ENCODE results near the gene RILPL2.
"Not testable (repeated sequence)": the region's sequence is repeated elsewhere in the genome, so short reads cannot be mapped to it uniquely, and the experiment has no call there.

The RILPL2 gene

DNA sequence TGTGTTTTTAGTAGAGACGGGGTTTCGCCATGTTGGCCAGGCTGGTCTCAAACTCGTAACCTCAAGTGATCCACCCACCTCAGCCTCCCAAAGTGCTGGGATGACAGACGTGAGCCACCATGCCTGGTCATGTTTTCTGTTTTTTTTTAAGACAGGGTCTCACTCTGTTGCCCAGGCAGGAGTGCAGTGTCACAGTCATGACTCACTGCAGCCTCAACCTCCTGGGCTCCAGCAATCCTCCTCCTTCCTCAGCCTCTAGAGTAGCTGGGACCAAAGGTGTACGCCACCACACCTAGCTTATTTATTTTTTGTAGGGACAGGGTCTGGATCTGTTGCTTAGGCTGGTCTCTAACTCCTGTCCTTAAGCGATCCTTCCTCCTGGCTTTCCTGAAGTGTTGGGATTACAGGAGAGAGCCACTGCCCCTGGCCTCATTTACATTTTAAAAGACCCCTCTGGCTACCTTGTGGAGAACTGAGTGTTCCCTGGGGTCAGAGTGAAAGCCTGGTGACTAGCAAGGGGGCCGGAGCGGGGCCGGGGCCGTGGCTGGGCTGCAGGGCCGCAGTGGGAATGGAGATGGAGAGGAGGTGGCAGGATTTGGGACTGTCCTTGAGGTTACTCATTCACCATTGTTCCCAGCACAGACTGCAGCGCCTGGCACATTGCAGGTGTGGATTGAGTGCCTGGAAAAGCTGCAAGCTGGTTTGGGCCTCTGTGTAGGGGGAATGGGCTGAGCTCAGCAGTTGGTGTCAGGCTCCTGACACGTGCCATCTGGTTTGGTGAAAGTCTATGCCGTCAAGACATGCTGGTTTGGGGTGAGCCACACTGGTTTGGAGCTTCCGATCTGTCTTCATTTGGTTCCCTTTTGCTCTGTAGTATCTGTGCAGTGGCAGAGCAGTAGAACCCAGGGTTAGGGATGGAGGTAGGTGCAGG lies 34.5 kb downstream of the RILPL2 start:
- no peak for DNase-seq

- no peak for DNase-seq
Observed at GRCh38 chr12:123399255-123399617, 37.2 kb downstream of the RILPL2 start.

- DNase-seq, result peak; percentile 59
Observed at GRCh38 chr12:123398550-123399254, 37.8 kb downstream of the RILPL2 start.

GRCh38 chr12:123398177-123398549 lies 38.3 kb downstream of the RILPL2 start:
- no peak for DNase-seq

- DNase-seq, result no peak
Observed at GRCh38 chr12:123397400-123397799, 39.1 kb downstream of the RILPL2 start.

DNA sequence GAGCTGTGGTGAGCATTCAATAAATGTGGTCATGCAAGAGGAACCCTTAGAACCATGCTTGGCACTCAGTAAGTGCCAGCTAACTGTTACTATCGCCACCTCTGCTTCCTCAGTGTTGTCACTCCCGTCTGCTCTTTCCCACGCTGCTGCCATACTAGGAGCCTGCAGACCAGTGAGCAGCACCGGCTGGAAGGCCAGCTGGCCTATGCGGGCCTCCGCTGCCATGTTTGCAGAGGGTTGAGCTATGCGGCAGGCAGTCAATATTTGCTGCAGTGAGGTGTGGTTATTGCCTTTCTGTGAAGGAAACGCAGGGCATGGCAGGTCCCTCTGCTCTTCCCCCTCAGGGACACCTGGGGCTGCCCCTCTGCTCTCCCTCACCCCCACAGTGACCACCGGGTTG lies 39.5 kb downstream of the RILPL2 start:
- no peak for DNase-seq

DNA sequence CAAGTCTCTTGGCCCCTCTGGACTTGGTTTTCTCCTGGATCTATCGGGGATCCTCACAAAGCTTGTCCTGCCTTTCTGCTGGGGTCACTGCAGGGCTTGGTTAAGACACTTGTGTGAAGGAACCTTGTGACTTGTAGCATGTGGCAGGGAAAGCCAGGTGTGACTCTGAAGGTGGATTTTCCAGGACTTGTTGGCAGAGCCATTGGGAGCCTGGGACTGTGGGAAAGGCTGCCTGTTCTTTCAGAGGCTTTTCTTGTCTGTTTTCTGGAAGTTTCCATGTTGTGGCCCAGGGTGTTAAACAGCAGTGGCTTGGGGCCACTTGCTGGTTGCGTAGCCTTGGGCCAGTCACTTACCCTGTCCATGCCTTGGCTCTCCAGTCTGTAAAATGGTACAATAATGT lies 39.9 kb downstream of the RILPL2 start:
- no peak for DNase-seq

GRCh38 chr12:123395236-123395635 lies 41.2 kb downstream of the RILPL2 start:
- no peak for DNase-seq

DNA sequence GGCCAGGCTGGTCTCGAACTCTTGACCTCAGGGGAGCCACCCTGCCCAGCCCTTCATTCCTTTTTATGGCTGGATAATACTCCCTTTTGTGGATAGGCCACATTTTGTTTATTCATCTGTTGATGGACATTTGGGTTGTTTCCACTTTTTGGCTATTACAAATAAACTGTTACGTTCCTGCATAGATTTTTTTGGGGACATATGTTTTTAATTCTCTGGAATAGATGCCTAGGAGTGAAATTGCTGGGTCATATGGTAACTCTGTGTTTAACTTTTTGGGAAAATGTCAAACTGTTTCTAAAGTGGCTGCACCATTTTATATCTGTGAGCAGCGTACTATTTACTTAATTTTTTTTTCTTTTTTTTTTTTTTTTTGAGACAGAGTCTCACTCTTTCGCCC lies 42.7 kb downstream of the RILPL2 start:
- DNase-seq, result no peak

DNA sequence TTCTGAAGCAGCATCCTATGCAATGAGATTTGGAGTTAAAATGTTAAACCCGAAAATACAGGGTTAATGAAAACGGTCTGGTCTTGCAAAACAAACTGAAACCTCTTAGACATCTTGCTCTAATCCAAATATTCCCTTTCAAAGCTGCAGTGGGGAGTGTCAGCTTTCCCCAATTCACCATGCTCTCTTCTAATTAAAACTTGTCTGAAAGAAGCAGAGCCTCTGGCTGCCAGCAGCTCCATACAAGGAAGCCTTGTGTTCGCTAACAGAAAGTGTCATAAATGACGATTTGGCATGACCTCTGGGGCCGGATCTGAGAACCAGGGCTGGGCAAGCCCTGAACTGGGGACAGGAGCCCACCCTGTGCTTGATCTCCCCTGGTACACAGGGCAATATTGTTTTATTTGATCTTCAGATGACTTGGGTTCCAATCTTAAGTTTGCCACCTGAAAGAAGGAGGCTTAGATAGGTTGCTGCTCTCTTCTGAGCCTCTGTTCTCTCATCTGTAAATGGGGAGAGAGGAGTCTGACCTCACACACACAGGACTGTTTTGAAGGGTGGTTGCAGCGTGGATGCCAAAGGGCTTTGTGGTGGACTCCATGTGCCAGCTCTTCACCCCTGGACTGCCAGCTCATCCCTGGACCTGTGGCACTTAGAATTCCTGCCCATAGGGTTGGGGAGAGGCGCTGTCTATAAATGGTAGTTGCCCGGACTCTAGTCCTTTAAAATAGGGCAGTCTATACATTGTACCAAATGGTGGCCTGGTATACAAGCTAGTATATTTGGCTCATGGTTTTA lies 44.7 kb downstream of the RILPL2 start:
- no peak for DNase-seq

DNA sequence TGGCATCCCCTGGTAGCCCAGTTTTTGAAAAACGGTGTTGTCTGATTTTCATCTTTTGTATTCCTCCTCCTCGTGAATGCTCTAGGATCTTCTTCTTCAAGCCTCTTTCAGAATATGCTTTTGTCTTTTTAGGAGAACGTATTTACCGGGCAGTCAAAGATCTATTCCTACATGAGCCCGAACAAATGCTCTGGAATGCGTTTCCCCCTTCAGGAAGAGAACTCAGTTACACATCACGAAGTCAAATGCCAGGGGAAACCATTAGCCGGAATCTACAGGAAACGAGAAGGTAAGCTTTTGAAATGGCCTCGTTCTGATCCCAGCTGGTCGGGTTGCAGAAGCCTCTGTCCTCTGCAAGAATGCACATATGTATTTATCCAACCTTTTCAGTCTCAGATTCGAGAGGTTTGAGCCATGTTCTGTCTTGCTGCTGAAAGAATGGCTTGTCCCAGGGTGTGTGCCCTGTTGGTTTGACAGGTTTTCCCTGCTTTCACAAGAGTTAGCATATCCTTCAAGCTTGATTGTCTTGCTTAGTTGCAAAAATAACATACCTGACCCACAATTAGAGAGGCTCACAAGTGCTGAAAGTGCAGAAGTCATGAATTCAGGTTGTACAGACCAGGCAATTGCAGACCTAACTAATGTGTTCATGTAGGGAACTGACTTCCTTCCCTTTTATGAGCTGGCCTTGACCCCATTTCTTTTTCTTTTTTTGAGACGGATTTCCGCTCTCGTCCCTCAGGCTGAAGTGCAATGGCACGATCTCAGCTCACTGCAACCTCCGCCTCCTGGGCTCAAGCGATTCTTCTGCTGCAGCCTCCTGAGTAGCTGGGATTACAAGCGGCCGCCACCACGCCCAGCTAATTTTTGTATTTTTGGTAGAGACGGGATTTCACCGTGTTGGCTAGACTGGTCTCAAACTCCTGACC lies 45.7 kb downstream of the RILPL2 start:
- no peak for DNase-seq

- DNase-seq, result peak; percentile 41
Observed at GRCh38 chr12:123389560-123390351, 46.7 kb downstream of the RILPL2 start.

DNA sequence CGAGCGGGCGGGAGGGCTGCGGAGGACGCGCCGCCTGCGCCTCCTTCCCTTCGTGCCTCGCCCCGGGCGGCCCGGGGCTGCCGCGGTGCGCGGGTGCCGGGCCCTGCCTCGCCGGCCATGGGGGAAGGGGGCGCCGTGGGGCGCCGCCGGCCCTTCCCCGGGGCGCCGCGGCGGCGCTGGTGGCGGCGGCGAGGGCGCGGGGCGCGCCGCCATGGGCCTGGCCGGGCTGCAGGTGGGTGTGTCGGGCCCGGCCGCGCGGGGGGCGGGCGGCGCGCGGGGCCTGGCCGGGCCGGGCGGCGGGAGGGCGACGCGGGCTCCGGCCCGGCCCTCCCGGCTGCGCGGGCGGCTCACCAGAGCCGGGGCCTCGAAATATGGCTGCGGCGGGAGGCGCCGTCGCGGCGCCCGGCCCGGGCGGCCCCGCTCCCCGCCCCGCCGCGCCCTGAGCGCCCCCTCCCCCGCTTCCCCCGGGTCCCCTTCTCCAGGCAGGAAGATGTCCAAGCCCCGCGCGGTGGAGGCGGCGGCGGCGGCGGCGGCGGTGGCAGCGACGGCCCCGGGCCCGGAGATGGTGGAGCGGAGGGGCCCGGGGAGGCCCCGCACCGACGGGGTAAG lies 47.4 kb downstream of the RILPL2 start:
- DNase-seq, result no peak

- peak; percentile 92 for DNase-seq
Observed at GRCh38 chr12:123388177-123388950, 48.1 kb downstream of the RILPL2 start.

DNA sequence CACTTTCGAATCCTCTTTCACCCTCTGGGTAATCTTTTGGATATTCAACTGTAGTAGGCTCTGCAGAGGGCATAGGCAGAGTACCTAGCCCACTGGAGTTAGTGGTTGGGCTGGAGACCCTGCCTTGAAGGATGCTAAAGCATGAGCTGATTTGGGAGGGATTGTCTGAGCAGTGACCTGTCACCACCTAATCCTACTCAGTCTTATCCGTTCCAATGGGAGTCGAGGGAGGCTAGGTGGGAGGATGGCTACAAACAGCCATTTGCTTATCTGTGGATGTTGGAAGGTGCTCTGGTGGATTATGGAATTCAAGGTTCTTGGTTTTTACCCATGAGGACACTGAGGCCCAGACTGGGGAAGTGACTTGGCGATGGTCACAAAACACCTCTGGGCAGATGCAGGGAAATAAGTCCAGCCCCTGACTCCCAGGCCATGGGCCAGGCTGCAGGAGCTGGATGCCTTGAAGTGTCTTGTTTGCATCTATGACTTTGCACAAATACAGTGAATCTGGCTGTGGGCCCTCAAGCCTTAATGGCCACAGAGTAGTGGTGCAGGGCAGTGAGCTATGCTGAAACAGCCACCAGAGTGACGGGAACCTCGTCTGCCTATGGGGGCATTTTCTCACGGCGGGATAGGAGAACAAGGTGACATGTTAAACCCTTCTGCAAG lies 48.8 kb downstream of the RILPL2 start:
- DNase-seq, result no peak

DNA sequence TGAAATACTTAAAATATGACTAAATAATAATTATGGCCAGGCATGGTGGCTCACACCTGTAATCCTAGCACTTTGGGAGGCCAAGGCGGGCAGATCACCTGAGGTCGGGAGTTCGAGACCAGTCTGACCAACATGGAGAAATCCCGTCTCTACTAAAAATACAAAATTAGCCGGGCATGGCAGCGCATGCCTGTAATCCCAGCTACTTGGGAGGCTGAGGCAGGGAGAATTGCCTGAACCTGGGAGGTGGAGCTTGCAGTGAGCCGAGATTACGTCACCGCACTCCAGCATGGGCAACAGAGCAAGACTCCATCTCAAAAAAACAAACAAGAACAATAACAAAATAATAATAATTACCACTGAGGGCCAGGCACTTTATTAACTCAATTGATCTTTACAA lies 50.9 kb downstream of the RILPL2 start:
- DNase-seq, result not testable (repeated sequence)

GRCh38 chr12:123384994-123385376 lies 51.5 kb downstream of the RILPL2 start:
- no peak for DNase-seq

DNA sequence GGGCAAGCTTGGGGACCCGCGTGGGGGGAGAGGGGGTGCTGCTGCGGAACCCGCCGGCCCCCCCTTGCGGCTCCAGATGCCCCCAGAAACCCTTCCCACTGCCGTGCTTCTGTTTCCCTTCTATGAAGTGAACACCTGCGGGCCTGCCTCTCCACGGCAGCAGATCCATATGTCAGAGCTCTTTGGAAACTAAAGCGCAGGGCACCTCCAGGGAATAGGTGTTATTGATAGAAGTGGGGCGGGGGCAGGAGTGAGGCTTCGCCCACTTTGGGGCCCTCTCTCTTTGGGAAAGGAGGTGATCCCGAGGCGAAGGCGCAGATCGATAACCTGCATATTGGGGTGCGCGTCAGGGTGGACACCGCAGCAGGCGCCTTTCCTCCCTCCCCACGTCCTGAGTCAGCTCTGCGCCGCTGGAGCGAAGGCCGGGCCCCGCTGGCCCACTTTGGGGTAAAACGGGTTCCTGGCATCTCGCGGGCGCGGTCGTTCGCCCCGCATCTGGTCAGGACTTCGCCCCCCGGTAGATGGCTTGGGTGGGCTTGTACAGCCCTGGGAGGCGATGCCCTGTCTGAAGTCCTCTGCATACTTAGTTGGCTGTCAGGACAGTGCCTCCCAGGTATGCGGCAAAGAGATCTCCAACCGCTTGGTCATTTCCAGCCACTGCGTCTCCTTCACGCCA lies 52.0 kb downstream of the RILPL2 start:
- DNase-seq, result peak; percentile 33

DNA sequence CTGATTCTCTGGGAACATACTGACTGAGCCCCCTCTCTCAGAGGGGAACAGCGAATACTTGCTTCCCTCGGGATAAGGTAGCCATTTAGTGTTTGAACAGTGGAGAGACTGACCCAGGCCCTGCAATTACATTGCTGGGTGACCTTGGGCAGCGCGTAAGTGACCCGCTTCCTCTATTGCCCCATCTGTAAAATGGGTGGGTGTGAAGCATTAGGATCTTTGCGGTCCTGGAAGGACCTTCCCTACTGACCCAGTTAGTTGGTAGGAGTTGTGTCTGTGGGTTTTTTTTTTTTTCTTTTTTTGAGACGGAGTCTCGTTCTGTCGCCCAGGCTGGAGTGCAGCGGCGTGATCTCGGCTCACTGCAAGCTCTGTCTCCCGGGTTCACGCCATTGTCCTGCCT lies 53.8 kb downstream of the RILPL2 start:
- no peak for DNase-seq
